HPDE6-E6E7 (cell line): ENCODE data around the gene SNX30.
"Not testable (repeated sequence)": the region's sequence is repeated elsewhere in the genome, so short reads cannot be mapped to it uniquely, and the experiment has no call there.

Source experiments
- DNase-seq: peaks from one replicate; pipeline ENCODE4 v3.0.0; 2011; ENCODE audit warnings: missing footprints; ENCODE audit errors: extremely low spot score

The SNX30 gene, protein sequence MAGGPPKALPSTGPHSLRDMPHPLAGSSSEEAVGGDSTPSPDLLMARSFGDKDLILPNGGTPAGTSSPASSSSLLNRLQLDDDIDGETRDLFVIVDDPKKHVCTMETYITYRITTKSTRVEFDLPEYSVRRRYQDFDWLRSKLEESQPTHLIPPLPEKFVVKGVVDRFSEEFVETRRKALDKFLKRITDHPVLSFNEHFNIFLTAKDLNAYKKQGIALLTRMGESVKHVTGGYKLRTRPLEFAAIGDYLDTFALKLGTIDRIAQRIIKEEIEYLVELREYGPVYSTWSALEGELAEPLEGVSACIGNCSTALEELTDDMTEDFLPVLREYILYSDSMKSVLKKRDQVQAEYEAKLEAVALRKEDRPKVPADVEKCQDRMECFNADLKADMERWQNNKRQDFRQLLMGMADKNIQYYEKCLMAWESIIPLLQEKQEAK

DNA sequence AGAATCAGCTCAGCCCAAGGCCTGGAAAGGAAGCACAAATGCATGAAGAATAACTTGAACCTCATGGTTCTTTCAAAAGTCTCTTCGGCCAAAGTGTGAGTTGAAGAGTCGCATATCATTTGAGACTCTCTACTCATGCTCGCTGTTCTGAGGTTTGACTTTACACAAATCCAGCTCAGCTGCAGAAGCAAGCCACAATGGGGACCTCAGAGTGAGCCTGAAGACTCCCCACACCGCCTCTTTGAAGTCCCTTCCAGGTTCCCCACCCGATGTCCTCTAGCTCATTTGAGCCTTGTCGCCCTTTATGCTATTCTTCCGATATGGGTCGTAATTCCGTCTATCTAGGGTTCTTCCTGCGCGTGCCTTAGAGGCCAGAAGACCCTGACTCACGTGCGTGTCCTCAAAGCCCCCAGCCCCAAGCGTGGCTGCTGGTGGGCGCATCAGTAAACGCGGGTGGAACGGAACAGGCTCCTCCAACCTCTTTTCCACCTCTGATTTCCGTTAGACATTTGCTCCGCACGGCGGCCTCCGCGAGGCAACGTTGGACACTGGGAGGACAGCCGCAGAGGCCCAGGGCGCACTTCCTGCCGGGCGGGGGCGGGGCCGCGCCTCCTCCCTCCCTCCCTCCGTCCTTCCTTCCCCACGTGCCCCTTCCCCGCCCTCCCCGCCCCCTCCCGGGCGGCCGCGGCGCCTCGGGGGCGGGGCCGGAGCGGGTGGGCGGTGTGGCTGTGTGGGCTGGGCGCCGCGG, at the start of gene SNX30:
TSS of gene SNX30 (plus strand) at position 745 of the 748 bp plus-strand sequence. CDS start 242 bp downstream, outside the sequence.
- DNase-seq: peak; percentile 73

DNA sequence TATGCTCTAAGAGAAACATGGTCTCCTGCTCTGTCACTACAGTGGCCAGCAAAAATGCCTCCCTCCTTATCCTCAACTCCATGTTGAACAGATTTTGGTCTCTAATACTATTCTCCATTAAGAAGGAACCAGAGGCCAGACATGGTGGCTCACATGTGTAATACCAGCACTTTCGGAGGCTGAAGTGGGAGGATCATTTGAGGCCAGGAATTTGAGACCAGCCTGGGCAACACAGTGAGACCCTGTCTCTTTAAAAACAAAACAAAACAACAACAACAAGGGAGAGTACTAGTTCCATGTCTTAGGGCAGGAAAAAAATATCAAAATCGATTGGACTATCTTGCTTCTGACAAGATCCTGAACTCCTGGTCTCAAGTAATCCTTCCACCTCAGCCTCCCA, 47.3 kb upstream of the SNX30 start:
- no peak for DNase-seq

DNA sequence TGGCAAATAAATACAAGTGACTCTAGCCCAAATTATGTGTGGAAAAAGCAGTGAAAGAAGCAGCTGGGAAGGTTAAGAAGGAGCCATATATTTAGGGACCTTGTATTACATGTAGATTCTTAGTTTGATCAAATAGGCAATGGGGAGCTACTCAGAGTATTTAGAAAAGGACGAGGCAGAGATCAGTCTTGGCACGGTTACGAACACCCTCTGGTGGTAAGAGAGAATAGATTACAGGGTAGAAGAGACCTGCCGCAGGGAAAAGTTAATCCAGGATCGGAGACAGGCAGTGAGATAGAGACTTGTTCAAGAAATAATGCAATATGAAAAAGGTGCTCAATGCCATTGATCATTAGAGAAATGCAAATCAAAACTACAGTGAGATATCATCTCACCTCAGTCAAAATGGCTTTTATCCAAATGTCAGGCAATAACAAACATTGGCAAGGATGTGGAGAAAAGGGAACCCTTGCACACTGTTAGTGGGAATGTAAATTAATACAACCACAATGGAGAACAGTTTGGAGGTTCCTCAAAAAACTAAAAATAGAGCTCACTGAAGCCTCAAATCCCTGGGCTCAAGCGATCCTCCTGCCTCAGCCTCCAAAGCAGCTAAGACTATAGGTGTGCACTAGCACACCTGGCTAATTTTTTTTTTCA, 44.7 kb upstream of the SNX30 start:
- no peak for DNase-seq

DNA sequence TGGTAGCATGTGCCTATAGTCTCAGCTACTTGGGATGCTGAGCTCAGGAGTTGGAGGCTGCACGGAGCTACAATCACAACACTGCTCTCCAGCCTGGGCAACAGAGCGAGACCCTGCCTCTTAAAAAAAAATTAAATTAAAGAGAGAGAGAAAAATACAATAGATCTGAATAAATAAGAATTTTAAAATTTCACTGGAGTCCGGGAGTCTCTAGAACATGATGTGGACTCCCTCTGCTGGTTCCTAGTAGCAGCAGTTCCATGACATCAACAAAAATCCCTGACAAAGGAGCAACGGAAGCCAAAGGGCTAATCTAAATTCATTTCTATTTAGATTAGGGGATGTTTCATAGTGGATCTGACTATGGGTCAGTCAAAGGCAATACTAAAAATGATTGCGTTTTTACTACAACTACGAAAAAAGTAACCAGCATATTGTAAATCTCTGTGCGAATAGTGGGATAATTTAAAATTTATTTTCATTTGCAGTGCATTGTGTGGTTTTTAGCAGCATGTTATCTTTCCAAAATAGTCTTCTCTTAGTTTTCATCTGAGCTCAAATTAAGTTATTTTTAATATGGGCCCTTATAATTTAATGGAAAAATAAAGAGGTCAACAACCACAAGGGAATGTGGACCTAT, 39.4 kb upstream of the SNX30 start:
- peak; percentile 13 for DNase-seq

DNA sequence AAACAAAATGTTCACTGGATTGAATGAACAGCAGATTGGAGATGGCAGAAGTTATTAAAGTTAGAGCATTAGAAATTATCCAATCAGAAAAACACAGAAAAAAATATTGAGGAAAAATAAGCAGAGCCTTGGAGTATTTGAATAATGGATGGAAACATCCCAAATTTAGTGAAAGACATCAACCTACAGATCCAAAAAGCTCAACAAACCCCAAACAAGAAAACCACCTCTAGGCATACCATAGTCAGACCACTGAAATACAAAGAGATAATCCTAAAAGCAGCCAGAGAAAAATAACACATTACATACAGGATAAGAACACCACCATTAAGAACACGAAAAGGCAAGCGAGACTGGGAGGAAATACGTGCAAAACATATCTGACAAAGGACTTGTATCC, 37.9 kb upstream of the SNX30 start:
- DNase-seq: no peak

DNA sequence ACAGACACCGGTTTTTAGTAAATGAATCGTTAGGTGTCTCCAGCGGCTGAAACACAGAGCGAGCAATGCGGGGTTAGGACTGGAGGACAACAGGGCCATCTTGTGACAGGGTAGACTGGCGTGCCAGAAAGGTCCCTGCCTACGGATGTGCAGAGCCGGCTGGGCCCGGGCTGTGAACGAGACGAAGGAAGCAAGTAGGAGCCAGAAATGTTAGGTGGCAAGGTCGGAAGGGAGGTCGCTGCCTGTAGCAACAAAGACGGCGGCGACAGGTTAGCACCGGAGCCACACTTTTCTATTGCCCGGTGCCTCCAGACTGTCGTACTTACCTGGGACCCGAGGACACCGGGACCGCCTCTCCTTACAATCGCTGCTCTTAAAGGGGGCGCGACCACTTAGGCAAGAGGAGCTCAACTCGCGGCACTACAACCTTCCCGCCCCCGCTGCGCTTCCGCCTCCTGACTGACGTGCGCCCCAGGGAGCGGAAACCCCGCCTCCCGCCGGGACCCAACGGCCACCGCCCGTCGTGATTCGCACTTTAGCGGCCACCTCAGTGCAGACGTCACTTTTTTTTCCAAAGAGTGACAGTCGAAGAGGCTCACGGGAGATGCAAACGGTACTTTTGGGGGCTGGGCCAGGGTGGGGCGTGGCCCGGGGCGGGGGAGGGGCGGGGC, 32.8 kb upstream of the SNX30 start, which contains the start of gene INIP:
TSS of gene INIP (minus strand) at position 457 of the 671 bp plus-strand sequence. CDS start 1,632 bp downstream, outside the sequence.
- DNase-seq: peak; percentile 96

DNA sequence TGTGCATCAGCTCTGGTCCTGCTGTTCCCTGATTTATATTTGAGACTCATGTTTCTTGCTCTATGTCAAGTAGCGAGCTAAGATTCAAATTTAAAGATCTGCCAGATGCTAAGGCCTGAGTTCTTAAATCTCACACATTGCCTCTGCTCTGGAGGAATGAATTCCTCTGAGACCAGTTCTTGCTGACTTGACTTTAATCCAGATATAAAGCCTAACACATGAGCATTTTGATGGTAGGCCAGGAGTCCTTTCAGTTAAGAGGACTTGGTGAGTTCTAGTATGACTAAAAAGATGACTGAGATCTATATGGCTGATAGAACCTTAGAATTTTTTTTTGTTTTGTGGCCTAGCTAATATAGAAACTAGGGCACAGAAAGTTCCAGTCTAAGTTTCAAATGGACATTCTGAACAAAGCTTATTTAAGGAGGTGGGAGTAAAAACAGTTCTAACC, 31.3 kb upstream of the SNX30 start:
- DNase-seq: no peak

DNA sequence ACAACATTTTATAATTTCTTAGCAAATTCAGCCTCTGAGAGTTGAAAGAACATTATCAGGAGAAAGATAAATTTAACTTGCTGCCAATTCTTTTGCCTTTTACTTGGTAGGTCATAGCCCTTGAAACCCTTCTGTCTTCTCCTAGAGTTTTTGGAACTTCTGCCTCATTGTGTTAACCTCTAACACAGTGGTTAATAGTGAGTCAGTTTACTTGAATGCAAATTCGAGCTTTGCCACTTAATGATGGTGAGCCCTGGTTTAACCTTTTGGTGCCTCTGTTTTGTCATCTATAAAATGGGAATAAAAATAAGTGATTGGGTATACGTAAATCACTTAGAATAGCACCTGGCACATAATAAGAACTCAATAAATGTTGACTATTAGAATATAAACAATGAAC, 30.9 kb upstream of the SNX30 start:
- DNase-seq: no peak

DNA sequence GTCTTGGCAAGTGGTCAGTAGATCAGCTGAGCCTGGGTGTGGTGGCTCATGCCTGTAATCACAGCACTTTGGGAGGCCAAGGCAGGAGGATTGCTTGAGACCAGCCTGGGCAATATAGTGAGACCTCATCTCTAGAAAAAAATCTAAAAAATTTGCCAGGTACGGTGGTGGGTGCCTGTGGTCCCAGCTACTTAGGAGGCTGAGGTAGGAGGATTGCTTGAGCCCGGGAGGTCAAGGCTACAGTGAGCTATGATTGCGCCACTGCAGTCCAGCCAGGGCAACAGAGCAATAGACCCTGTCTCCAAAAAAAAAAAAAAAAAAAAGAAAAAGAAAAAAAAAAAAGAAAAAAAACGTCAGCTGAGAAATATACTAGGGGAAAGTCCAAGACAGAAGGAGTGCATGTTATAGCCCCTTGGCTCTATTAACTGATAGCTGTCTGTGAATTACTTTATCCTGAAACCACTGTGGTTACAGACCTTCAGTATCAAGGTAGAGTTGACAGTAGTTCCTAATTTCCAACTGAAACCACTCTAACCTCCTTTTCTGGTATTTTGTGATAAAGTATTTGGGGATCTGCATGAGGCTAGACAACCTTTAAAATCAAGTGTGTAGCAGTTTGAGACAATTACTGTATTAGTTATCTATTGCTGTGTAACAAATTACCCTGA, 30.3 kb upstream of the SNX30 start:
- no peak for DNase-seq

DNA sequence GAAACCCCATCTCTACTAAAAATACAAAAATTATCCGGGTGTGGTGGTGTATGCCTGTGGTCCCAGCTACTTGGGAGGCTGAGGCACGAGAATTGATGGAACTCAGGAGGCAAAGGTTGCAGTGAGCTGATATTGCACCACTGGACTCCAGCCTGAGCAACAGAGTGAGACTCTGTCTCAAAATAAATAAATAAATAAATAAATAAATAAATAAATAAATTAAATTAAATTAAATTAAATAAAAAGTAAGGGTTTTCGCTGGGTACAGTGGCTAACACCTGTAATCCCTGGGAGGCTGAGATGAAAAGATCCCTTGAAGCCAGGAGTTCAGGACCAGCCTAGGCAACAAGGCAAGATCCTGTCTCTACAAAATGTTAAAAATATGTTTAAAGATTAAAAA, 27.8 kb upstream of the SNX30 start:
- DNase-seq: not testable (repeated sequence)

DNA sequence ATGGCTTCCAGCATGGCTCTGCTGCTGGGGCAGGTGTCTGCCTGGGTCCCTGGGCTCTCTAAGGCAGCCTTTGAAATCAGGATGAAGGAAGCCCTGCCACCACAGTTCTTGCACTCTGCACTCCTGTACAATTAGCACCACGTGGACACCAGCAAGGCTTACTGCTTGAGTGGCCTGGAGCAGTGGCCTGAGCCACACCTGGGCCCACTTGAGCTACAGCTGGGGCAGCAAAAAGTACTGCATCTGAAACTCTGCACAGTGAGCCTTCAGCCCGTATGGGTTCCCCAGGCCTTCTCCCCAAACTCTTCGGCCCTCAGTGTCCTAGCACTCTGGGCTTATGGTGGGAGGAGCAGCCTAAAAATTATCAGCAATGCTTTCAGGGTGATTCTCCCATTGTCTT, 24.6 kb upstream of the SNX30 start:
- DNase-seq: no peak

DNA sequence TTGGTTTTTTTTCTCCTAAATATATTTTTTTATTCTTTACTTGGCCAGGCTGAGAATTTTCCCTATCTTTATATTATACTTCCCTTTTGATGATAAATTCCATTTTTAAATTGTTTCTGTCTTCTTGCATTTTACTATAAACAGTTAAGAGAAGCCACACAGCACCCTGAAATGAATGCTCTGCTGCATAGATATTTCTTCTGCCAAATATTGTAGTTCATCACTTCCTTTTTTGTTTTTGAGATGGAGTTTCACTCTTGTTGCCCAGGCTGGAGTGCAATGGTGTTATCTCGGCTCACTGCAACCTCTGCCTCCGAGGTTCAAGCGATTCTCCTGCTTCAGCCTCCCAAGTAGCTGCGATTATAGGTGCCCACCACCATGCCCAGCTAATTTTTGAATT, 24.1 kb upstream of the SNX30 start:
- DNase-seq: no peak

DNA sequence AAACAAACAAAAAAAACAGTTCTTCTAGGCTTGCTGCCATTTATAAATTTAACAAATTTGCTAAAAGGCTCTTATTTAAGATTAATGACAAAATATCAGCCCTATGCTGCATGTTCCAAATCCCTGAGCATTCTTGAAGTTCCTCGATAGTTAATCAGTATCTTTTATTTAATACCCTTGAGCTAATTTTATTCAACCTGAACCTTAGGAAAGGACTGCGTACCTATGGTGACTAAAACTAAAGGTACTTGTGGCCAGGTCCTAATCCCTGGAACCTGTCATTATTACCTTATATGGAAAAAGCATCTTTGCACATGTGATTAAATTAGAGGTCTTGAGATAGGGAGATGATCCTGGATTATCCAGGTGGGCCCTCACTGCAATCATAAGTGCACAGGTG, 22.2 kb upstream of the SNX30 start:
- DNase-seq: no peak

DNA sequence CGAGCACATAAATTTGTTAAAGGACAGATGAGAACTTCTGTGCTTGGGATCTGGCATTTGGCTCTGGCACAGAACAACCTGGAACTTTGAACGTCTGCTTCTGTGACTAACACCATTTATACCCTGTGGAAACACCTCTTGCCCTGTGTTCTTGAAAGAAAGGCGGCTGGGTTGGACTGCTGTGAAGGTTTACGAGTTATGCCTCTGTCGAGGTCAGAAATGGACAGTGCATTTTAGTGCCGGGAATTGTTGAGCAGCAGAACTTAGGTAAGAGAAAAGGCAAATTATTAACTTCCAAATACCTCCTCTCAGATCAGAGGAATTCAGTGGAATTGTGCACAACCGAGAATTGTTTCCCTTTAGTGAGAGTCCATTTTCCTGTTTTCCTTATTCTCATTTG, 18.6 kb upstream of the SNX30 start:
- no peak for DNase-seq

DNA sequence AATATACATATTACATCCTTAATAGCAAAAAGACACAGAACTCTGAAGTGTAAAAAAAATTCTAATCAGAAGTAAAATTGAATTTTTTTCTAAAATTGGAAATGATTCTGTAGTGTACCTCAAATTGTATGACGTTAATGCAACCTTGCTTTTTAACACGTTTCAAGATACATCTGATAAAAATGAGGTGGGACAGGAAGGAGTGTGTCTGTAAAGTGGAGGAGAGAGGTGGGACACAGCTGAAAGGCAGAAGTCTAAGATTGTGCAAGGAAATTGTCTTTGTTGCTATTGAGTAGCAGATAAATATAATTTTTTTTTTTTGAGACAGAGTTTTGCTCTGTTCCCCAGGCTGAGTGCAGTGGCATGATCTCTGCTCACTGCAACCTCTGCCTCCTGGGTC, 15.7 kb upstream of the SNX30 start:
- no peak for DNase-seq

DNA sequence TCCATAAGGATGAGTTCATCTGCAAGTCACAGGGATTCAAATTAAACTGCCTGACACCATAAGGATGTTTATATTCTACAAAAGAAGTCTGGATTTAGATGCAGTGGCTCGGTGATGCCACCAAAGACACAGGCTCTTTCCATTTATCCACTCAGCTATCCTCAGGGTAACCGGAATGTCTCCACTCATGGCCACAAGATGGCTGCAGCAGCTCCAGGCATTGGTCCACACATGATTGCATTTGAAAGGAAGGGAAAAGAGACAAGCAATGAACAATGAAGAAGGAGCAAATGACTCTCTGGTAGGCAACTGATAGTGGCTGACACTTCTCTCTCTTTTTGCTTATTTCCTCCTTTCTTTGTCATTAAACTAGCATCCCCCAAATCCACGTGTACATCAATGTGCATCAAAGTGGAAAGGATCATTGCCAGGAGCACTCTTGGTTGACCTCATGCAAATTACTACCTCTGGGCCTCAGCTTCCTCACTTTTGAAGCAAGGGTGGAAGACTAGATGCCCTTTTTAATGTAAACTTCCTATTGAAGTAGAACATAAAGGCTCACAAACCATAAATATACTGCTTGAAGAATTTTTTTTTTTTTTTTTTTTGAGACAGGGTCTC, 7.2 kb upstream of the SNX30 start:
- DNase-seq: no peak

DNA sequence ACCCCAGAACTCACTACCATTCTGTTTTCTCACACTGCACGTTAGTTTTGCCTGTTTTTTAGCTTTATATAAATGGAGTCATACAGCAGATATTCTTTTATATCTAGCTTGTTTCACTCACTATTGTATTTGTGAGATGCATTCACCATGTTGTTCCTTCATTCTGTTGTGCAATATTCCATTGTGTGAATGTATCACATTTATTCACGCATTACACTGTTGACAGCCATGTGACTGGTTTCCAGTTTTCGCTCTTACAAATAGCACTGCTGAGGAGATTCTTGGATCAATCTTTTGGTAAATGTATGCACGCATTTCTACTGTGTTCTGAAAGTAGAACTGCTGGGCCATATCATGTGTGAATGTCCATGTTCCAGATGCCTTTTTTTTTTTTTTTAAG, 6.4 kb upstream of the SNX30 start:
- no peak for DNase-seq

DNA sequence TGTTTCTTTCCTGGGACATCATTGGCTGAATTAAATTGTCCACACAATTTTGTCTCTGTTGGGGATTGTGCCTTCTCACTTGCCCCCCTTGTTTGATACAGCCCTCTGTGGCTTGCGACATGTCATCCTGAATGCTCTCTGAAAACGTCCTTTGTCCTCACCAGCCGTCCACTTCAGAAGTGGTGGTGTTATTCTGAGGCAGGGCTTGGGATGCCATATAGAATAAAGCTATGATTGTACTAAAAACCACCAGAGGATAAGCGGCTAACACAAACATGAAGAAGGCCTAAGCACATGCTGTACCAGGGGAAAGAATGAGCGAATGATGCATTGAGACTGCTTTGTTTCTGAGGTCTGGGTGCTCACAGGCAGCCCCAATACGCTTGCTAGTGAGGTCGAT, 3.5 kb upstream of the SNX30 start:
- DNase-seq: no peak

DNA sequence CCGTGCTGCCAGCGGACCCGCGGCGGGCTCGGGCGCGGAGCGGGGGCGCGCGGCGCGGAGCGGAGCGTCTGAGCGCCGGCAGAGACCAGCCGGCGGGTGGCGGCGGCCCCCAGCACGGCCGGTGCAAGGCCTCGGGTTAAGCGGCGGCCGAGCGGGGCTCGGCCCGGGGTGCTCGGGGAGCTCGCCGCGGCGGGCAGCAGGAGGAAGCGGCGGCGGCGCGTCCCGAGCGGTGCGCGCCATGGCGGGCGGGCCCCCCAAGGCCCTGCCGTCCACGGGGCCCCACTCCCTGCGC, 150 bp downstream of the SNX30 start:
- DNase-seq: no peak

DNA sequence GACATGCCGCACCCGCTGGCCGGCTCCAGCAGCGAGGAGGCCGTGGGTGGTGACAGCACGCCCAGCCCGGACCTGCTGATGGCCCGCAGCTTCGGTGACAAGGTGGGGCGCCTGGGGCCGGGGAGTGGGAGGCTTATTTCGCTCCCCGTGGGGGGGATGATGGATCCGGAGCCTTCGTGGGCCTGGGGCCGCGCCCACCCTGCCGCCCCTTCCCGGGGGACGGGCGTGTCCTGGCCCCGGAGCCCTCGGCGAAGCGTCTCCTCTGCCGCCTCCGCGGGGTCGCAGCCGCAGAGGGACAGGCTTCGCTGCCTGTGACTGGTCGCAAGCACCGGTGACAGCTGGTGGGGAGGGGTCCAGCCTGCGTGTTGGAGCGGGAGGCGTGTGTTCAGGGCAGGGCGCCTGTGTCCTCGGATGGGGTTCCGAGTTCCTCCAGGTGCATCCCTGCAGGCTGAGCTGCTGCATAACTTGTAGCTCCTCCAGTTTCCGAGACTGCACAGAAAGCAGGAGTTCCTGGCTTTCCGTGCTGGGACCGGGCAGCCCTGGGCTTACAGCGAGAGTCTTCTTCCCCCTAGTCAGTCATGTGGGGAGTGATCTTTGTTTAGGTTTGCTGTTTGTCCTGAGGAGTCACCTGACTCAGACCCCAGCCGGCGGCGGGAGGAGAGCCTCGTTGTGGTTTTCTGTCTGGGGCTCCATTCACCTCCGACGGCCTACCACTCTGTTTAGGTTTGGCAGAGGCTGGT, 666 bp downstream of the SNX30 start:
- DNase-seq: peak; percentile 54
